ENCODE measurements around the gene PITRM1.
"Not testable (repeated sequence)": the region's sequence is repeated elsewhere in the genome, so short reads cannot be mapped to it uniquely, and the experiment has no call there.

Gene PITRM1

DNA sequence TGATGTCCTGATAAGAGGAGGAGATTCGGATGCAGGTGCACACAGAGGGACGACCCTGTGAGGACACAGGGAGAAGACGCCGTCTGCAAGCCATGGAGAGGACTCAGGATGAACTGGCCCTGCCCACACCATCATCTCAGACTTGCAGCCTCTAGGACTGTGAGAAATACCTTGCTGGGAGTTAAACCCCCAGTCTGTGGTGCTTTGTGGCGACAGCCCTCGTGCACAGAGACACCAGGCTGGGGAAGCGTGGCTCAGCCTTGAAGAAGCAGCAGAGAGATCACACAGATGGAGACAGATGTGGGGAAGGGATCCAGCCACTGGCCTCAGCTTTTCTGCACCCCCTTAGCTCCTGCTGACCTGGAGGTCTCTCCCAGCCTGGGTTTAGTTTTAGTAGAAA, 26.3 kb upstream of the PITRM1 start:
- DNase-seq = no peak

DNA sequence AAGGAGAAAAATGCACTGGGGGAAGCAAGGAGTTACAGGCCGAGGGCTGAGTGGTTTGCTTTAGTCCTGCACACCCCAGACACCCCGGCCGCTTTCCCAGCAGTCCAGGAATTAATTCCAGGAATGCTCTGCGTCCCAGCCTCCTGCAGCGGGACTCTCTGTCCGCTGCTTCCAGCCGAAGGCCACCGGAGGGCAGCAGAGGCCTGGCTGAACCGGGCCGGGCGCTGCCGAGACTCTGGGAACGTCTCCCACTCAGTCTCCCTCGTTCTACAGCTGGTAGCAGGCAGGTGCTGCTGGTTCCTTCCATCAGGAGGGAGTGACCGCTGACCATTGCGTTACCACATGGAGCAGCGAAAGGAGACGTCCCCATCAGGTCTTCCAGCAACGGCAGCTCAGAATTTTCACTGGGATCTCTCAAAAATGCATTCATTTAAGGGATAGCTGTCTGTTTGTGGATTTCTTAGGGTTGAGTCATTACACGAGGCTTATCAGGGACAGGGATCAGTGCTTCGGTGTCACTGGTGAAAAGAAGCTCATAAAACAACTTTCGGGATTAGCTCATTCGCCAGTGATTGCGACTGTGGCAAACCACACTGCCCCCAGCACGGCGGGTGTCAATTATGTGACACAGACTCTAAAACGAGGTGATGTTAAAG, 24.9 kb upstream of the PITRM1 start:
- DNase-seq = peak; percentile 81 to 87

DNA sequence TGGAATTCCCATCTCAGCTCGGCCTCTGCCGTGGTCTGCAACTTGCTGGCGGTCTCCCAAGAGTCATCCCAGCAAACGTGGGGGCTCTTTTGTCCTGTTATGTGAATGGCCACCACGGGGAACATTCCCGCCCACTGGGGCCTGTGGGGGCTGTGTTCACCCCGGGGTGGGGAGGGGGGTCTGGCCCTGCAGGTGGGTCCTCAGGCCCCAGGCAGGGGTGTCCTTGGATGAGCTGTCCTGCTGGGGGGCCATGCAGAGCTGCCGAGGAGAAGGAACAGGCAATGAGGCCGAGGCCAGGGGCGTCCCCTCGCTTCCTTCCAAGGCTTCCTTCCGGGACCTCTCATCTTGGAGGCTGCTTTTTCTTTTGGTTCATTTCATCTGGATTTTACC, 24.4 kb upstream of the PITRM1 start:
- no peak for DNase-seq

DNA sequence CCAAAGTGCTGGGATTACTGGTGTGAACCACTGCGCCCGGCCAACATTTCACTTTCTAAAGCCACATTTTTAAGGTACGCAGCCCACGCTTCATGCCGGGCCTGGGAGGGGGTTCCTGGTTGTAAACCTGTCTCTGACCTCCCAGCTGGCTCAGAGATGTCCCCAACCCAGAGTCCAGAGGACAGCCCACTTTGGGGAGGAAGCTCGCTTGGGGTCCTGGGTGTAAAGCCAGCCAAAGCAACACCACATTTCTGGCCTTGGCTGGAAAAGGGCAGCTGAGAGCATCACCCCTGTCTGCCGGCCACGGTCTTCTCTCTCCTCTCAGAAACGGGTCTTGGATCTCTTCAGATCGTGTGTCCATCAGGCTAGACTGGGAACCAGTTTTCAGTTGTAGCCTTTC, 23.9 kb upstream of the PITRM1 start:
- no peak for DNase-seq

- DNase-seq = no peak
Observed at GRCh38 chr10:3195726-3196125, 23.1 kb upstream of the PITRM1 start.

GRCh38 chr10:3195286-3195685, 22.7 kb upstream of the PITRM1 start:
- no peak for DNase-seq

GRCh38 chr10:3194871-3195270, 22.3 kb upstream of the PITRM1 start:
- no peak for DNase-seq

GRCh38 chr10:3193751-3194150, 21.2 kb upstream of the PITRM1 start:
- no peak for DNase-seq

DNA sequence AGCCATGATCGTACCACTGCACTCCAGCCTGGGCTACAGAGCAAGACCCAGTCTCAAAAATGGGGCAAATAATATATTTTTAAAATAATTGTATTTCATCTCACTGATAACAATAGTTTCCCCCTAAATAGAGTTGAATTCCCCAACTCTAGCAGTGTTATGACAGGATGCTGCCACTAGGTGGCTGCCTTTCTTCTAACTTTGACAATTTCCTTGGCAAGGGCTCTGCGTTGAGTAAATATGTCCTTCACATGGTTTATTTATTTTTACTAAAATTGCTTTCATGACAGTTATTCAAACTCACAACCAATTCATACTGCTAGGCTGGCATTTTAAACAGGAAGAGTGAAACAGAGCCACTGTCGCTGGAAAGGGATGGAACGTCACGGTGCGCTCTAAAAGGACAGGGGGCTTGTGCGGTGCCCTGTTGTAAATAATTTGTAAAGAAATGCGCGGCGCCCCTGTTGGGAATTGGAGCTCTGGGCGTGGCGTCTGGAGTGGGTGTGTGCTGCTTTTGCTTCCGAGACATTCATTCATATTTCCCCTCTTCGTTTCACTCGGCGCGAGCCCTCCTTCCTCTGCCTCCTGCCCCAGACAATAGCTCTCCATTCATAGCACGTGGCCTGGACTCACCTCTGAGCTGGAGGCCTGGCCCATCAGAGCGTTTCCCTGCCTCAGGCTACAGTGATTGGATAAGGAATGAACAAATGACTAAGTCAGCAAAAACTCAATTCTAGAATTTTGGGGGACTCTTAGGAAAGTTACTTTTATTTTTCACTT, 20.5 kb upstream of the PITRM1 start:
- DNase-seq = peak; percentile 55 to 61

DNA sequence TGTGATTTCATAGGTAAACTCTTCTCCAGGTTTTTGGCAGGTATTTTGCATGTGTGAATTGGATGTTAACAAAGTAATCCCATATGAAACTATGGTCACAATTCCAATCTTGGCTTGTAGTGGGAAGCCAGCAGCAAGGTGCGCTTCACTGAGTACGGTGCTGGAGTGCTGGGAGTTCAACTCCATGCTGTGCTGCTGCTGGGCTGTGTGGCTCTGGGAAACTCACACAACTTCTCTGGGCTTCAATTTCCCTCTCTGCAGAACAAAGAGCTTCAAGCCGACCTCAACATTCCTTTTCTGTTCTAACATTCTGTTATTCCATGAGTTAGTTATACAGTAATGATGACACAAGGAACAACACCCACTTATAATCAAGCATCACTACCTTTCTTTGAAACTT, 18.2 kb upstream of the PITRM1 start:
- DNase-seq = no peak

GRCh38 chr10:3187229-3187628, 14.6 kb upstream of the PITRM1 start:
- not testable (repeated sequence) for DNase-seq

DNA sequence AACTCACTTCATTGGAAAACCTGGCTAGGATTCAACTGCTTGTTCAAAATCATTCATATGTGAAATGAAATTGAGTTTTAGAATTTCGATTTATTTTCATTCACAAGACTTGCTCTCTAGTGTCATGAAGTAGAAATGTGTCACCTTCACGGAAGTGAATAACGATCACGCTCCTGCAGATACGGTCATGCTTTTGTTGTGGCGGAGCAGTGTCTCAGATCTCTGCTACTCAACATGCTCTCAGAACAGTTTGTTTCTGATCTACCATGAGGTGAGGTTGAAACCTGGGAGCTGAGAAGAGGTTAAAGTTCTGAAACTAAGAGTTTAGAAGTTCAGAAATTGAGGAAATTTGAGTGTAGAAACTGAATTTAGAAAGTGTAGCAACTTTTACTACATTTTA, 13.8 kb upstream of the PITRM1 start:
- peak; percentile 36 to 57 for DNase-seq

DNA sequence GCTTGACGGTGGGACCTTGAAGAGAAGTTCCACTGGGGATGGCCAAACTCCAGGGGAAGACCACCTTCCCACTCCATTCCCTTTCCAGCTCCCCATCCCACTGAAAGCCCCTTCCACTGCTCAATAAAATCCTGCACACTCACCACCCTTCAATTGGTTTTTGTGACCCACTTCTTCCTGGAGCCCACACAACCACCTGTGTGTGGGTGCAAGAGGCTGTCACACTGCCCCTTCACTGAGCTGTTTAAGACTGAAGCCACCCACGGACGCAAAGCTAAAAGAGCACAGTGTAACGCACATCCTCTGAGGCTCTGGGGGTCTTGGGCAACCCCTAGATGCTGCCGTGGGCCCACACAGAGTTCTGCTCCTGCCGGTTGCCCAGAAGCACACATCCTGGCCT, 12.8 kb upstream of the PITRM1 start:
- no peak for DNase-seq

DNA sequence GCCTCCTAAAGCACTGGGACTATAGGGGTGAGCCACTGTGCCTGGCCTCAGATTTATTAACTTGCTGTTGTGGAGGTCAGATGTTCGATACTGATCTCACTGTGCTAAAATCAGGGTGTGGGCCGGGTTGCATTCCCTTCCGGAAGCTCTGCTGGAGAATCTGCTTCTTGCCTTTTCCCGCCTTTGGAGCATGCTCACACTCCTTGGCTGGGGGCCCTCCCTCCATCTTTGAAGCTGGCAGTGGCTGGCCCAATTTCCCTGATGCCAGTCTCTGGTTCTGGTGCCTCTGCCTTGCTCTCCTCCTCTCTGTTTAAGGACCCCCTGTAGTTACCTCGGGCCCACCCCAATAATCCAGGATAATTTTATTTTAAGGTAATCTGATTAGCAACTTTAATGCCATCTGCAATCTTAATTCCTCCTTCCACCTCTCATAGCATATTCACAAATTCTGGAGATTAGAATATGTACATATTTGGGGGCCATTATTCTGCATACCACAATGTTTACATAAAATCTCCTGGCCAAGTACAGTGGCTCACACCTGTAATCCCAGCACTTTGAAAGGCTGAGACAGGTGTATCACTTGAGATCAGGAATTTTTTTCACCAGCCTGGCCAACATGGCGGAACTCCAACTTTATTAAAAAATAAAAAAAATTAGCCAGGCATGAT, 7.9 kb upstream of the PITRM1 start:
- no peak for DNase-seq

GRCh38 chr10:3179174-3179573, 6.6 kb upstream of the PITRM1 start:
- DNase-seq = no peak

- DNase-seq = no peak
Observed at GRCh38 chr10:3178042-3178441, 5.5 kb upstream of the PITRM1 start.

- DNase-seq = no peak
Observed at GRCh38 chr10:3173171-3173878, 743 bp upstream of the PITRM1 start.

GRCh38 chr10:3172081-3172445, 519 bp downstream of the PITRM1 start:
- peak; percentile 52 to 55 for DNase-seq

DNA sequence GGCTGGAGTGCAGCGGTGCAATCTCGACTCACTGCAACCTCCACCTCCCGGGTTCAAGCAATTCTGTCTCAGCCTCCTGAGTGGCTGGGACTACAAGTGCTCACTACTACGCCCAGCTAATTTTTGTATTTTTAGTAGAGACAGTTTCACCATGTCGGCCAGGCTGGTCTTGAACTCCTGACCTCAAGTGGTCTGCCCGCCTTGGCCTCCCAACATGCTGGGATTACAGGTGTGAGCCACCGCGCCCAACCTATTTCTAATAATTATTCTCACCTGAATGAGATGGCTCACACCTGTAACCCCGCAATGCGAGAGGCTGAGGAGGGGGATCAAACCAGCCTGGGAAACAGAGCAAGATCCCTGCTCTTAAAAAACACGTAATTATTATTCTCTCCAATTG, 1.1 kb downstream of the PITRM1 start:
- not testable (repeated sequence) for DNase-seq

- no peak for DNase-seq
Observed at GRCh38 chr10:3169673-3170072, 2.9 kb downstream of the PITRM1 start.

GRCh38 chr10:3169271-3169670, 3.3 kb downstream of the PITRM1 start:
- DNase-seq = no peak

DNA sequence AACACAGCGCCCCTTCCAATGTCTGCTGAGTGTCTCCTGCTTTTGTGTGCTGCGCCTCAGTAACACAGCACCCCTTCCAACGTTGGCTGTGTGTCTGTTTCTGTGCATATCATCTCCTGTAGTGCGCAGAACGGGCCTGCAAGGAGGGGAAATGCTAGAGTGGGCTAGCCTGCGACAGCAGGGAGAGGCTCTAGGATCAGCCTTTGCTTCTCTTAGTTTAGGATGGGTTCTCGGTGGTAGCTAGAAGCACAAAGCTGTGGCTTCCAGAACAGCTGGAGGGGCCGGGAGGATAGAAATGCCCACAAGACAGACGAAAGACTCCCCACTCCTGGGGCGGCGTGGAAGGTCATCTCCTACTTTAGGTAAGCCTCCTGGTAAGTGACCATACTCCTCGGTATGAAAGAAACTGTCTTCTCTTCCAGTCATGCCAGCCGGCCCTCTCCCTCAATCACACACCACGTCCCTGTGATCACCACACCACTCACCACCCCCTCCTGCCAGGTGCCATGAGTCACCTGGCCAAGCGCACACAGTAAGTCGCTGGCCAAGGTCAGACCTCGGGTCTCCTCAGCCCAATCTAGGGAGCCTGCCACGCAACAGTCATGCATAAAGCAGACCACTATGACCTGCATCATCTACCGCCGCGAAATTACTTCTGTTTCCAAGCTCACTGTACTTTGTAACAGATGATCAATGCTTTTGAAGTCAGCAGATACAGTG, 4.8 kb downstream of the PITRM1 start:
- no peak for DNase-seq
